Measurements from ENCODE around the gene PRR19. TPM values are rescaled to one million over a fixed set of nuclear protein-coding genes. Genes with fewer than 3 reads are reported as not detected.
"Not testable (repeated sequence)": the region's sequence is repeated elsewhere in the genome, so short reads cannot be mapped to it uniquely, and the experiment has no call there.

PRR19 gene
- total RNA-seq, 1 donor from 2014 or later: not detected

DNA sequence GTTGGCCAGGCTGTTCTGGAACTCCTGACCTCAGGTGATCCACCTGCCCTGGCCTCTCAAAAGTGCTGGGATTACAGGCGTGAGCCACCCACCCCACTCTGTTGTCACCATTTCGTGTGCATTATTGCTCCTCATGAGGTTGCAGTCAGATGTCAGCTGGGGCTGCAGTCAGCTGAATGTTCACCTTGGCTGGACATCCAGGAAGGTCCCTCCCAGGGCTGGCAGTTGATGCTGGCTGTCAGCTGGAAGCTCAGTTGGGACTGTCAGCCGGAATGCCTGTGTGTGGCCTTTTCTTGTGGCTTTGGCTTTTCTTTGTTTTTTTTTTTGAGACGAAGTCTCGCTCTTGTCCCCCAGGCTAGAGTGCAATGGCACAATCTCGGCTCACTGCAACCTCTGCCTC lies 30.1 kb downstream of the PRR19 start:
- intact Hi-C loops (cut with DNase I): no loop called here
- ATAC-seq (ENCODE audit: poor library complexity): peak; percentile 73
- DNase-seq: no peak

DNA sequence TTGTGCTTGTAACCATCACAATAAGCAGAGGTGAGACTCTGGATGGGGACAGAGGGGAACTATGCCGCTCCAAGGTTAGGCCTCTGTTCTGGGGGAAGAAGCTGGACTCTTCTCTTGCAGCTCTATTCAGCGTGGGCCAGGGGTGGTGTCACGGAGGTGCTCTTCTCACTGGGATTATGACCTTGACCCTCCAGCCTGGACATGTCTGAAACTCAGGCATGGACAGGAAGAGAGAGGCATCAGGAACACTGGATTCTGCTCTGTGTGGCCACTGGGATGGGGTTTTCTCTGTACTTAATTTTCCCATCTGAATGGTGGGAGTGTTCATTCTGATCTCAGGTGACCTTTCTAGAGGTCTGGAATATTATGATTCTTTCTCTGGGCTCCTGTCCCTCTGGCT lies 31.1 kb downstream of the PRR19 start:
- DNase-seq (no peak), ATAC-seq (ENCODE audit: poor library complexity) (no peak)
- intact Hi-C loops (cut with DNase I): no loop called here

DNA sequence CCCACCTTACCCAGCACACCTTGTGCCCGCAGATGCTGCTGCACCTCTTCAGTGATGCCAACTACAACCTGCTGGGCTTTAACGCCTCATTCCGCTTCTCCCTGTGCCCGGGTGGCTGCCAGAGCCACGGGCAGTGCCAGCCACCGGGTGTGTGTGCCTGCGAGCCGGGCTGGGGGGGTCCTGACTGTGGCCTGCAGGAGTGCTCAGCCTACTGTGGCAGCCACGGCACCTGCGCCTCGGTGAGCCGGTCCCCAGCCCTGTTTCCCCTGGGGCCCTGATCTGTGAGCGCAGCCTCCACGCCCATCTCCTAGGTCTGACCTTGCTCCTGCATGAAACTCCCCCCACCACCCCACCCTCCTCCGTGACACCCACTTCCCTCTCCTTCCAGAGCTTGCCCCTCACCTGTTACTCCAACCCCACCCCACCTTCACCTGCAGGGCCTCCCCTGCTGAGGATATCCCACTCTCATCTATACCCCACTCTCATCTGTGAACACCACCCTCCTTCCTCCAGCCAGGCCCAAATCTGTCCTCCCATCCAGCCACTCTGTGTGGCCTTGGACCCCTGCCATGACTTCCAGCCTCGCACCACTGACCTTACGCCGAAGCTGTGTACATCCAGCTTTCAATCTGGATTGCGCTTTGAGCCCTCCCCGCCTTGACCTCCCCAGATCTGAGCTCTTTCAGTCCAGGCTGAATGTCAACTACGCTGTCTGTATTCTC lies 32.2 kb downstream of the PRR19 start:
- ATAC-seq (ENCODE audit: poor library complexity): no peak
- DNase-seq: no peak
- intact Hi-C loops (cut with DNase I): no loop called here

DNA sequence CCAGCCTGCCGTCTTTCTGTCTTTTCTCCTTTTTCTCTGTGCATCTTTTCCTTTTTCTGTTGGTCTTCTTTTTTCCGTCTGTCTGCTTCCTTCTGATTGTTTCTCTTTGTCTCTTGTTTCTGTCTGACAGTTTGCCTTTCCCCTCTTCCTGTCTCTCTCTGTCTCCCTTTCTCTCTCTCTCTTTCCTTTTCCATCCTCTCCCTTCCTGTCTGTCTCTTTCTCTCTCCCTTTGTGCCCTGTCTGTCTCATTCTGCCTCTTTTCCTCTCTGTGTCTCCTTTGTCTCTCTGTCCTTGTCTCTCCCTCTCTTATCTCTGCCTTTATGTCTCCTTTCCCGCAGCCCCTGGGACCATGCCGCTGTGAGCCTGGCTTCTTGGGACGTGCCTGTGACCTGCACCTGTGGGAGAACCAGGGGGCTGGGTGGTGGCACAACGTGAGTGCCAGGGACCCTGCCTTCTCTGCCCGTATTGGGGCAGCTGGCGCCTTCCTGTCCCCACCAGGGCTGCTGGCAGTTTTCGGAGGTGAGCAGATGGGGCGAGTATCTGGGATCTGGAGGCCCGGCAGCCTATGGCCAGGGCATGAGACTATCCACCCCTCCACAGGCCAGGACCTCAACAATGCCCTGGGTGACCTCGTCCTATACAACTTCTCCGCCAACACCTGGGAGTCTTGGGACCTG lies 32.9 kb downstream of the PRR19 start:
- no peak for DNase-seq
- intact Hi-C loops (cut with DNase I): no loop called here

GRCh38 chr19:42335374-42335936 lies 33.5 kb downstream of the PRR19 start:
- intact Hi-C loops (cut with DNase I): no loop called here
- no peak for ATAC-seq (ENCODE audit: poor library complexity)
- DNase-seq: no peak

More for the DNA sequence above, 32.9 kb downstream of the PRR19 start:
- no peak for ATAC-seq (ENCODE audit: poor library complexity)

- DNase-seq (no peak), ATAC-seq (ENCODE audit: poor library complexity) (no peak)
- intact Hi-C loops (cut with DNase I): no loop called here
Observed at GRCh38 chr19:42335971-42336370, 34.0 kb downstream of the PRR19 start.

- DNase-seq; ATAC-seq (ENCODE audit: poor library complexity); intact Hi-C loops (cut with DNase I): not testable (repeated sequence)
Observed at GRCh38 chr19:42339126-42339860, 37.4 kb downstream of the PRR19 start.

GRCh38 chr19:42339922-42340321 lies 38.0 kb downstream of the PRR19 start:
- ATAC-seq (ENCODE audit: poor library complexity); DNase-seq; intact Hi-C loops (cut with DNase I): not testable (repeated sequence)

DNA sequence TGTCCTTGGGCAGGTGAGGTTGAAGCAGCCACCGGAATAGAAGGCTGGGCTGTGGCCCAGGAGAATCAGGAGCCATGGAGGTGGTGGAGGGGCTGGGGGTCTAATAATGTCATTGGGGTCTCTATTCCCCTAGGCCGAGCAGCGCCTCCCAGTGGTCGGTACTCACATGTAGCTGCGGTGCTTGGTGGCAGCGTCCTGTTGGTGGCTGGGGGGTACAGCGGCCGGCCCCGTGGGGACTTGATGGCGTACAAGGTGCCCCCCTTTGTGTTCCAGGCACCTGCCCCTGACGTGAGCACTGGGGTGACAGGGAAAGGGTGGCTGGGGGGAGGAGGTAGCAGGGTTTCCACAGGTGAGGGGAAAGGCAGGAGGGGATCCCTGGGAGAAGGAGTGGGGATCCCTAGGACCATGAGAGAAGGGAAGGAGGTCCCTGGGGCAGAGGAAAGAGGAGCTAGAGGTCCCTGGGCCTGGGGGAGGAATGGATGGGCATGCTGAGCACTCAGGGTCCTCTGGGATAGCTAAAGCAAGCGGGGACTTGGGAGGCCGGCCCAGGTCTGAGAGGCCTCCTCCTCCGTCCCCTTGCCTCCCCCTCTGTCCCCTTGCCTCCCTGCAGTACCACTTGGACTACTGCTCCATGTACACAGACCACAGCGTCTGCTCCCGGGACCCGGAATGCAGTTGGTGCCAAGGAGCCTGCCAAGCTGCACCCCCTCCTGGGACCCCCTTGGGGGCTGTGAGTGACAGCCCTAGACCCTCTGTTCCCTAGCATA lies 41.6 kb downstream of the PRR19 start:
- DNase-seq (no peak), ATAC-seq (ENCODE audit: poor library complexity) (no peak)
- intact Hi-C loops (cut with DNase I): no loop called here

DNA sequence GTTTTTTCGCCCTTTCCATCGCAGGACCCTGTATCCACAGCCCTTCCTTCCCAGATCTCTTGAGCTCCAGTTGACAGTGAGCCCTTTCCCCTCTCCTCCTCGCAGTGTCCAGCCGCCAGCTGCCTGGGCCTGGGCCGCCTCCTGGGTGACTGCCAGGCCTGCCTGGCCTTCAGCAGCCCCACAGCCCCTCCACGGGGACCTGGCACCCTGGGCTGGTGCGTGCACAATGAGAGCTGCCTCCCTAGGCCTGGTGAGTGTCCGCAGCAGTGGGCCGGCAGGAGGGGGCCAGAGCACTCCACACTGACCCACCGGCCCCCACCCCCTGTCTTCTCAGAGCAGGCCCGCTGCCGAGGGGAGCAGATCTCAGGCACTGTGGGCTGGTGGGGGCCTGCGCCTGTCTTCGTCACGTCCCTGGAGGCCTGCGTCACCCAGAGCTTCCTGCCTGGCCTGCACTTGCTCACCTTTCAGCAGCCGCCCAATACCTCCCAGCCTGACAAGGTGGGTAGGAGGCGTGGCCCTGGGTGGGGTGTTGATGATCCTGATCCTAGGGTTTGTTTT lies 42.5 kb downstream of the PRR19 start:
- intact Hi-C loops (cut with DNase I): no loop called here
- ATAC-seq (ENCODE audit: poor library complexity) (no peak), DNase-seq (no peak)

DNA sequence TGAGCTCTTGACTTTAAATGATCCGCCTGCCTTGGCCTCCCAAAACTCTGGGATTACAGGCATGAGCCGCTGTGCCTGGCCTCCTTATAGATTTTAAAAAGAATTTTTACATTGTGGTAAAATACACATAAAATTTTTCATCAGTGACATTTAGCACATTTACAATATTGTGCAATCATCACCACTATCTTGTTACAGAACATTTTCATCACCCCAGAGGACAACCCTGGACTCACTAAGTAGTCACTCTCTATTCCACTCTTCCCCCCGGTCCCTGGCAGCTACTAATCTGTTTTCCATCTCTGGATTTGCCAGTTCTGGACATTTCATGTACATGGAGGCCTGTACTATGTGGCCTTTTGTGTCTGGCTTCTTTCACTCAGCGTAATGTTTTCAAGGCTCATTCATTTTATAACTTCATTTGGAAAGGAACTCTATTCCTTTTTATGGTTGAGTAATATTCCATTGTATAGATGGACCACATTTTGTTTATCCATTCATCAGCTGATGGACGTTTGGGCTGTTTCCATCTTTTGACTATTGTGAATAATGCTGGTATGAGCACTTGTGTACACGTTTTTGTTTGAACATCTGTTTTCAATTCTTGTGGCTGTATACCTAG lies 43.4 kb downstream of the PRR19 start:
- ATAC-seq (ENCODE audit: poor library complexity) (no peak), DNase-seq (no peak)
- intact Hi-C loops (cut with DNase I): no loop called here

DNA sequence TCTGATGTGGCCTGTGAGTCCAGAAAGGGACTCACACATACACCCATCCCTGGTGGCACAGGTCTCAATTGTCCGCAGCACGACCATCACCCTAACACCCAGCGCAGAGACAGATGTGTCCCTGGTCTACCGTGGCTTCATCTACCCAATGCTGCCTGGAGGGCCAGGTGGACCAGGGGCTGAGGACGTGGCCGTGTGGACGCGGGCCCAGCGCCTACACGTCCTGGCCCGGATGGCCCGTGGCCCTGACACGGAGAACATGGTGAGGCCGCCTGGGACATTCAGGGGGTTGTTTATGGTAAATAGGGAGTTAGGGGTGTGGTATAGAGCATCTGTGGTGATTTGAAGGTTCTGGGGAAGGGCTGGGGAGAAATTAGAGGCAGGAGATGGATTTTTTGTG lies 46.3 kb downstream of the PRR19 start:
- intact Hi-C loops (cut with DNase I): no loop called here

GRCh38 chr19:42349378-42350107 lies 47.6 kb downstream of the PRR19 start:
- DNase-seq (no peak), ATAC-seq (ENCODE audit: poor library complexity) (no peak)

More for the DNA sequence above, 46.3 kb downstream of the PRR19 start:
- DNase-seq (no peak), ATAC-seq (ENCODE audit: poor library complexity) (no peak)

DNA sequence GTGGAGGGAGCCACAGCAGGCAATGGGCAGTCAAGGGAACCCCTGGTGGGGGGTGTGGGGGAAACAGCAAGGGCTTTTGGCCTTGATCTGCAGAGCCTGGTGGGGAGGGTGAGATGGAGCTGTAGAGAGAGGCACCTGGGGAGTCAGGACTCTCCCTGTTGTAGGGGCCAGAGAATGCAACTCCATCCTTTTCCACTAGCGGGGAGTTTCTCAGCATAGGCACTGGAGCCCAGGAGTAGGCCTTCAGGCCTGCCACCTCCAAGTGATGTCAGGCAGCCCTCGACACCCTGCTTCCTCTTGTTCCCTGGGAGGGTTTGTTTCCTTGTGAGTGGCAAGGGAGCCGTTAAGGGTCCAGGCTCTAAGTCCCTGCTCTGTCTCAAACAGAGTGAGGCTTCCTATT lies 48.5 kb downstream of the PRR19 start:
- no peak for ATAC-seq (ENCODE audit: poor library complexity)
- intact Hi-C loops (cut with DNase I): no loop called here
- no peak for DNase-seq

More at GRCh38 chr19:42349378-42350107, 47.6 kb downstream of the PRR19 start:
- intact Hi-C loops (cut with DNase I): no loop called here

DNA sequence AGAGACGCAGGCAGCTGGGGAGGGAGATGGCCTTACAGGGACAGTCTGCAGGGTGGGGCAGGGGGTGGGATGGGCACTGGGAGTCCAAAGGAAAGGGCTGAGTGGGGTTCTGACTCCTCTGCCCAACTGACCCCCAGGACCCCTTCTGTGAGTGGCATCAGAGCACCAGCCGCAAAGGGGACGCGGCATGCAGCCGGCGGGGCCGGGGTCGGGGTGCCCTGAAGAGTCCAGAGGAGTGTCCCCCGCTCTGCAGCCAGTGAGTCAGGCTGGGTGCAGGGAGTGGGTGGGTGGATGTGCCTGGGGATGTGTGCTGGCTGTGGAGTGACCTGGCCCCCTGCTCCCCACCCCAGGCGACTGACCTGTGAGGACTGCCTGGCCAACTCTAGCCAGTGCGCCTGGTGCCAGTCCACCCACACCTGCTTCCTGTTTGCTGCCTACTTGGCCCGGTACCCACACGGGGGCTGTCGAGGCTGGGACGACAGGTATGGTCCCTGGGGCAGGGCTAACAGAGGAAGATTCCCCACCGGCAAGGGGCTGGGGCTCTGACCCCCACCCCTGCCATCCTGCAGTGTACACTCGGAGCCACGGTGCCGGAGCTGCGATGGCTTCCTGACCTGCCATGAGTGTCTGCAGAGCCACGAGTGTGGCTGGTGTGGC lies 49.3 kb downstream of the PRR19 start:
- intact Hi-C loops (cut with DNase I): no loop called here
- ATAC-seq (ENCODE audit: poor library complexity) (no peak), DNase-seq (no peak)

GRCh38 chr19:42352301-42353259 lies 50.6 kb downstream of the PRR19 start:
- DNase-seq (no peak), ATAC-seq (ENCODE audit: poor library complexity) (no peak)
- intact Hi-C loops (cut with DNase I): no loop called here
